Measurements from ENCODE around the gene ARHGEF17. TPM values are rescaled to one million over a fixed set of nuclear protein-coding genes. Genes with fewer than 3 reads are reported as not detected.

The ARHGEF17 gene
- total RNA-seq, 1 donor from 2014 or later, result 43.3 TPM

DNA sequence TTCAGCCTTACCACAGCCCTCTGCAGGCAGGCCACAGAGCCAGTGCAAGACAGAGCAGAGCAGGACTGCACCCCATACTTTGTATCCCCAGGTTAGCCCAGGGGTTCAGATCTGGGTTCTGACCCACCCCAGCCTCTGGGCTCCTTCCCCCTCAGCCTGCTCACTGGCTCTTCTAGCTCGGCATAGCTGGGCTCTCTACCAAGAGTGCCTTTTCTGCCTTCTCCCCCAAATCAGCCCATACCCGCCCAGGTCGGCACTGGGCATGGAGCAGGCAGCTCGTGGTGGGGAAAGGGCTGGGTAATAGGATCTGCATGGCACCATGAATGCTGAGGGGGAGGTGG, 76.4 kb downstream of the ARHGEF17 start:
- TF ChIP-seq, protein P1, sequence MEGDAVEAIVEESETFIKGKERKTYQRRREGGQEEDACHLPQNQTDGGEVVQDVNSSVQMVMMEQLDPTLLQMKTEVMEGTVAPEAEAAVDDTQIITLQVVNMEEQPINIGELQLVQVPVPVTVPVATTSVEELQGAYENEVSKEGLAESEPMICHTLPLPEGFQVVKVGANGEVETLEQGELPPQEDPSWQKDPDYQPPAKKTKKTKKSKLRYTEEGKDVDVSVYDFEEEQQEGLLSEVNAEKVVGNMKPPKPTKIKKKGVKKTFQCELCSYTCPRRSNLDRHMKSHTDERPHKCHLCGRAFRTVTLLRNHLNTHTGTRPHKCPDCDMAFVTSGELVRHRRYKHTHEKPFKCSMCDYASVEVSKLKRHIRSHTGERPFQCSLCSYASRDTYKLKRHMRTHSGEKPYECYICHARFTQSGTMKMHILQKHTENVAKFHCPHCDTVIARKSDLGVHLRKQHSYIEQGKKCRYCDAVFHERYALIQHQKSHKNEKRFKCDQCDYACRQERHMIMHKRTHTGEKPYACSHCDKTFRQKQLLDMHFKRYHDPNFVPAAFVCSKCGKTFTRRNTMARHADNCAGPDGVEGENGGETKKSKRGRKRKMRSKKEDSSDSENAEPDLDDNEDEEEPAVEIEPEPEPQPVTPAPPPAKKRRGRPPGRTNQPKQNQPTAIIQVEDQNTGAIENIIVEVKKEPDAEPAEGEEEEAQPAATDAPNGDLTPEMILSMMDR (IDR thresholded peaks at IDR 0.05; ENCODE audit: partially characterized antibody, unreplicated experiment), result no peak
- Mint-ChIP-seq H3K27me3 (ENCODE audit: unreplicated experiment) (peaks cover 7% of the 10 kb centered on the region), H3K4me3 (ENCODE audit: unreplicated experiment) (no peak overlapping the region), H3K4me1 (ENCODE audit: low read depth, unreplicated experiment) (peaks cover 27% of the 10 kb centered on the region), H3K36me3 (ENCODE audit: unreplicated experiment) (no peaks in the 10 kb centered on the region), H3K27ac (ENCODE audit: unreplicated experiment) (peak overlapping the region; percentile 5), H3K9me3 (ENCODE audit: unreplicated experiment) (peaks cover 5% of the 10 kb centered on the region)
- DNase-seq, result no peak

DNA sequence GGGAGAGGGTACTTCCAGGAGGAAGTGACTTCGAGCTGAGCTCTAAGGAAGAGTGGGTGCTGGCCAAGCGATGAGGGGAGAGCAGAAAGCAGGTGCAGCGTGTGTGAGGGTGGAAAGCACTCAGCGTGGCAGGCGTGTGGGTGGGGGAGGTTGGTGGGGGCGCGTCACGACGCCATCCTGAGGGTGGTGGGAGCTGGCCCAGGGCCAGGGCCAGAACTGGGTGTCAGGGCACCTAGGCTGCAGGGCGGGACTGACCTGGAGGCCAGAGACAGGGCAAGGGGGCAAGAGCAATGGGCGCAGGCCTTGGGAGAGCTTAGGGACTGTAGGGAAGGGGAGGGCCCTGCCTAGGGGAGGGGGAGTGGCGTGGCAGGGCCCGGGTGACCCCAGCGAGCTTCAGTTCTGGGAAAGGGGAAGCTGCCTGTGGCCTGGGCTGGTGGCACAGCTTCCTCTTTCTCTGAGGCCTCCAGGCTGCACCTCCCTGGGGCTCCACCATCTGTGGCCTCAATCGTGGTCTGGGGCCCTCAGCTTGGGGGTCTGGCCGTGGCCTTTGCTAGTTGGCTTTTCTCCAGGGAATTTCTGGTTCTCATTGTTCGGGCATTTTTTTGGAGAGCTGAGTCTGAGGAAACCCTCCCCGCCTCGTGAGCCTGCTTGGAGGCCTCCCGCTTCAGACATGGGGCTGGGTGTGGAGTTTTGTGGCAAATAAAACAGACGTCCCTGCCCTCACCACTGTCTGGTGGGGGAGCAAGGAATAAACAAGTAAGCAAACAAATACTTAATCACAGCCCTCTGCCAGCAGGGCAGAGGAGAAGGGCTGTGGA, 77.0 kb downstream of the ARHGEF17 start:
- peak overlapping the region; percentile 5 for H3K27ac Mint-ChIP-seq (ENCODE audit: unreplicated experiment)
- H3K4me3 Mint-ChIP-seq (ENCODE audit: unreplicated experiment), result no peak overlapping the region
- DNase-seq, result no peak
- H3K36me3 Mint-ChIP-seq (ENCODE audit: unreplicated experiment), result no peaks in the 10 kb centered on the region
- peaks cover 6% of the 10 kb centered on the region for H3K9me3 Mint-ChIP-seq (ENCODE audit: unreplicated experiment)
- TF ChIP-seq, protein P1 (IDR thresholded peaks at IDR 0.05; ENCODE audit: partially characterized antibody, unreplicated experiment), result no peak
- peaks cover 27% of the 10 kb centered on the region for H3K4me1 Mint-ChIP-seq (ENCODE audit: low read depth, unreplicated experiment)
- peaks cover 8% of the 10 kb centered on the region for H3K27me3 Mint-ChIP-seq (ENCODE audit: unreplicated experiment)

DNA sequence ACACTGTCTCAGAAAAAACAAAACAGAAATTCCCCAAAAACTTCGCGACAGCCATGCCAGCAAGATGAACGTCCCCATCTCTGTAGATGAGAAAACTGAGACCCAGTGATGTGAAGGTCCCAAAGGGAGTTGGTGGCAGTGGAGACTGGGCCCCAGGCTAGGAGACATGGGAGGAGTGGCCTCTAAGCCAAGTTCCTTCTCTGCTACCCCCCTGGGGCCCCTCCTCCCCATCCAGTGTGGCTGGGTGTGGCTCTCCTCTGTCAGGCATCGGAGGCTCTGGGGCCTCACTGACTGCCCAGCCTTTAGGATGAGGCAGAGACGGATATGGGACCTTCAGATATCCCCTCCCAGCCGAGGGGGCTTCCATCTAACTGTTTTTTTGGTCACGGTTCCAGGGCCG, 77.9 kb downstream of the ARHGEF17 start:
- no peak overlapping the region for H3K27ac Mint-ChIP-seq (ENCODE audit: unreplicated experiment)
- no peak overlapping the region for H3K4me3 Mint-ChIP-seq (ENCODE audit: unreplicated experiment)

DNA sequence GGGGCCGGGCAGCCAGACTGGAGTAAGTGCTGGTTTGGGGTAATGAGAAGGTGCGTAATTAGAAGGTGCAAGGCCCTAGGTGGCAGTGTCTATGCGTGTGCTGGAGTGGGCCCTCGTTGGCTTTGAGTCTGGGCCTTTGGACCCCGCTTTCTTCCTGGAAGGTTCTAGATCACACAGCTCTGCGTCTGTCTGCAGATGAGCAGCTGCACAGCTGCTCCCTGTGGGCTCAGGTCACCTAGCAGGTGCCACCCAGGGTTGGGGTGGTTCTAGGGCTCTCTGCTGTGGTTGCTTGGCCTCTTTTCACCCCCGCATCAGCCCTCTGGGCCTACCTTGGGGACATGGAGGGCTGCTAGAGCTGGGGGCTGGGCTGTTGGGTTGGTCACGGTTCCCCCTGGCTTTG, 78.5 kb downstream of the ARHGEF17 start:
- H3K4me3 Mint-ChIP-seq (ENCODE audit: unreplicated experiment), result no peak overlapping the region
- peaks cover 27% of the 10 kb centered on the region for H3K4me1 Mint-ChIP-seq (ENCODE audit: low read depth, unreplicated experiment)
- H3K36me3 Mint-ChIP-seq (ENCODE audit: unreplicated experiment), result no peaks in the 10 kb centered on the region
- DNase-seq, result no peak
- peaks cover 11% of the 10 kb centered on the region for H3K27me3 Mint-ChIP-seq (ENCODE audit: unreplicated experiment)
- TF ChIP-seq, protein P1 (IDR thresholded peaks at IDR 0.05; ENCODE audit: partially characterized antibody, unreplicated experiment), result no peak
- H3K9me3 Mint-ChIP-seq (ENCODE audit: unreplicated experiment), result peaks cover 7% of the 10 kb centered on the region
- no peak overlapping the region for H3K27ac Mint-ChIP-seq (ENCODE audit: unreplicated experiment)

More for the DNA sequence above, 77.9 kb downstream of the ARHGEF17 start:
- TF ChIP-seq, protein P1 (IDR thresholded peaks at IDR 0.05; ENCODE audit: partially characterized antibody, unreplicated experiment), result no peak
- peaks cover 7% of the 10 kb centered on the region for H3K9me3 Mint-ChIP-seq (ENCODE audit: unreplicated experiment)
- no peak for DNase-seq
- H3K27me3 Mint-ChIP-seq (ENCODE audit: unreplicated experiment), result peaks cover 8% of the 10 kb centered on the region
- H3K36me3 Mint-ChIP-seq (ENCODE audit: unreplicated experiment), result no peaks in the 10 kb centered on the region
- peaks cover 27% of the 10 kb centered on the region for H3K4me1 Mint-ChIP-seq (ENCODE audit: low read depth, unreplicated experiment)

DNA sequence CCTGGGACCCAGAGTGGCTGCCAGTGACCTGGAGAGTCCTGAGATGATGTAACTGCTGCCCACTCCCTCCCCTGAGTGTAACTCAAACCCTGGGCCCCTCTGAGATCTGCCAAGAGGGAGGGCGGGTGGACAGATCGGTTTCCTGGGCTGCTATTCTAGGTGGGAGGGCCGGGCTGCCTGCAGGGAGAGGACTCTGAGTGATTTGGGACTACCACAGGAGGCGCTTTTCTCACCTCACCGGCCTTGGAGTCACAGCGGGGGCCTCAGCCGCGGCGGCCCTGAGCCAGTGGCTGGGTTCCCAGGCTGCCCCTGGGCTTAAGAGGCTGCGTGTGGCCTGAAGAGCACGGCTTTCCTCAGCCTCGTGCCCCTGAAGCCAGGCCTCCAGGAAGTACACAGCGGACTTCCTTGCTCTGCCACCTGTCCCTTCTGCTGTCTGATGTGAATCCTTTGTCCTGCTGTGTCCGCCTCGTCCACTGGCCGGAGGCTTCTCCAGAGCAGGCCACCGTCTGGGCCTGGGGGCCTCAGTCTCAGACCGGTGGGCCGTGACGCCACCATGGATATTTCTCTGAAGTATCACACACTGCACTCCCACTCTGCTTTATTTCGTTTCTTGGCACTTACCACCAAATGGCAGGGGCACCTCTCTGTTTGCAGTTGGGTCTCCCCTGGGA, 79.7 kb downstream of the ARHGEF17 start:
- Mint-ChIP-seq H3K27ac (ENCODE audit: unreplicated experiment) (peak overlapping the region; percentile 84), H3K9me3 (ENCODE audit: unreplicated experiment) (peaks cover 7% of the 10 kb centered on the region), H3K4me1 (ENCODE audit: low read depth, unreplicated experiment) (peaks cover 27% of the 10 kb centered on the region), H3K27me3 (ENCODE audit: unreplicated experiment) (peaks cover 11% of the 10 kb centered on the region), H3K36me3 (ENCODE audit: unreplicated experiment) (no peaks in the 10 kb centered on the region), H3K4me3 (ENCODE audit: unreplicated experiment) (no peak overlapping the region)
- TF ChIP-seq, protein P1 (IDR thresholded peaks at IDR 0.05; ENCODE audit: partially characterized antibody, unreplicated experiment), result no peak
- peak; percentile 48 for DNase-seq

All from glutamatergic neuron (in vitro differentiated cells).